ENCODE results near the gene SLC6A3.

DNA sequence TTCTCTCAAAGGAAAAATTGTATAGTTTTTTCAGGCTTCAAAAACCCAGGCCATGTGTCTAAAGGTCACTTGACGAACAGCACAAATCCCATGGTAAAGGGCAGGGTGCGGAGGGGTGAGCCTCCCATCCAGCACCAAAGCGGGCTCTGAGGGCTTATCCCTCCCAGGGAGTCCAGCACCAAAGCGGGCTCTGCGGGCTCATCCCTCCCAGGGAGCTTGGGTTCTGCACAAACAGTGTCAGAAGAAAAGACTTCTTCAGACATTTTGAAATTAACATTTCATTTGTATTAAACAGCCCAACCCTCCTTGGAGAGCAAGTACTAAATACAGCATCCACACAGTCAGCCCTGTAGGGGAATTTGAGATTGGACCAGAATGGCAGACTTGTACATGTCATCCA lies 57.4 kb downstream of the SLC6A3 start:
- TF ChIP-seq, protein P1, sequence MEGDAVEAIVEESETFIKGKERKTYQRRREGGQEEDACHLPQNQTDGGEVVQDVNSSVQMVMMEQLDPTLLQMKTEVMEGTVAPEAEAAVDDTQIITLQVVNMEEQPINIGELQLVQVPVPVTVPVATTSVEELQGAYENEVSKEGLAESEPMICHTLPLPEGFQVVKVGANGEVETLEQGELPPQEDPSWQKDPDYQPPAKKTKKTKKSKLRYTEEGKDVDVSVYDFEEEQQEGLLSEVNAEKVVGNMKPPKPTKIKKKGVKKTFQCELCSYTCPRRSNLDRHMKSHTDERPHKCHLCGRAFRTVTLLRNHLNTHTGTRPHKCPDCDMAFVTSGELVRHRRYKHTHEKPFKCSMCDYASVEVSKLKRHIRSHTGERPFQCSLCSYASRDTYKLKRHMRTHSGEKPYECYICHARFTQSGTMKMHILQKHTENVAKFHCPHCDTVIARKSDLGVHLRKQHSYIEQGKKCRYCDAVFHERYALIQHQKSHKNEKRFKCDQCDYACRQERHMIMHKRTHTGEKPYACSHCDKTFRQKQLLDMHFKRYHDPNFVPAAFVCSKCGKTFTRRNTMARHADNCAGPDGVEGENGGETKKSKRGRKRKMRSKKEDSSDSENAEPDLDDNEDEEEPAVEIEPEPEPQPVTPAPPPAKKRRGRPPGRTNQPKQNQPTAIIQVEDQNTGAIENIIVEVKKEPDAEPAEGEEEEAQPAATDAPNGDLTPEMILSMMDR (IDR thresholded peaks at IDR 0.05) = no peak
- TF ChIP-seq, protein P2, sequence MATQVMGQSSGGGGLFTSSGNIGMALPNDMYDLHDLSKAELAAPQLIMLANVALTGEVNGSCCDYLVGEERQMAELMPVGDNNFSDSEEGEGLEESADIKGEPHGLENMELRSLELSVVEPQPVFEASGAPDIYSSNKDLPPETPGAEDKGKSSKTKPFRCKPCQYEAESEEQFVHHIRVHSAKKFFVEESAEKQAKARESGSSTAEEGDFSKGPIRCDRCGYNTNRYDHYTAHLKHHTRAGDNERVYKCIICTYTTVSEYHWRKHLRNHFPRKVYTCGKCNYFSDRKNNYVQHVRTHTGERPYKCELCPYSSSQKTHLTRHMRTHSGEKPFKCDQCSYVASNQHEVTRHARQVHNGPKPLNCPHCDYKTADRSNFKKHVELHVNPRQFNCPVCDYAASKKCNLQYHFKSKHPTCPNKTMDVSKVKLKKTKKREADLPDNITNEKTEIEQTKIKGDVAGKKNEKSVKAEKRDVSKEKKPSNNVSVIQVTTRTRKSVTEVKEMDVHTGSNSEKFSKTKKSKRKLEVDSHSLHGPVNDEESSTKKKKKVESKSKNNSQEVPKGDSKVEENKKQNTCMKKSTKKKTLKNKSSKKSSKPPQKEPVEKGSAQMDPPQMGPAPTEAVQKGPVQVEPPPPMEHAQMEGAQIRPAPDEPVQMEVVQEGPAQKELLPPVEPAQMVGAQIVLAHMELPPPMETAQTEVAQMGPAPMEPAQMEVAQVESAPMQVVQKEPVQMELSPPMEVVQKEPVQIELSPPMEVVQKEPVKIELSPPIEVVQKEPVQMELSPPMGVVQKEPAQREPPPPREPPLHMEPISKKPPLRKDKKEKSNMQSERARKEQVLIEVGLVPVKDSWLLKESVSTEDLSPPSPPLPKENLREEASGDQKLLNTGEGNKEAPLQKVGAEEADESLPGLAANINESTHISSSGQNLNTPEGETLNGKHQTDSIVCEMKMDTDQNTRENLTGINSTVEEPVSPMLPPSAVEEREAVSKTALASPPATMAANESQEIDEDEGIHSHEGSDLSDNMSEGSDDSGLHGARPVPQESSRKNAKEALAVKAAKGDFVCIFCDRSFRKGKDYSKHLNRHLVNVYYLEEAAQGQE (IDR thresholded peaks at IDR 0.05; ENCODE audit: insufficient read depth in 1 of 2, low read depth in 2 of 2, low read length in 1 of 2) = no peak

All from Panc1 (cell line).